ENCODE measurements around the gene ACOT11.

The ACOT11 gene

GRCh38 chr1:54607821-54608565 lies 60.0 kb downstream of the ACOT11 start:
- H3K36me3 ChIP-seq (ENCODE audit: insufficient read depth, low read length), result no peaks in the 10 kb centered on the region
- no peaks in the 10 kb centered on the region for H3K27me3 ChIP-seq (ENCODE audit: control insufficient read depth, insufficient read depth, low read length)
- no peak overlapping the region for H3K4me2 ChIP-seq (ENCODE audit: low read length)
- H3K9ac ChIP-seq (ENCODE audit: low read depth, low read length), result no peak overlapping the region
- H3K9me3 ChIP-seq (replicated peaks; ENCODE audit: low read length), result no peaks in the 10 kb centered on the region
- H3K4me1 ChIP-seq (ENCODE audit: control insufficient read depth, insufficient read depth, low read length), result no peaks in the 10 kb centered on the region
- H3K4me3 ChIP-seq (ENCODE audit: low read length), result no peak overlapping the region

DNA sequence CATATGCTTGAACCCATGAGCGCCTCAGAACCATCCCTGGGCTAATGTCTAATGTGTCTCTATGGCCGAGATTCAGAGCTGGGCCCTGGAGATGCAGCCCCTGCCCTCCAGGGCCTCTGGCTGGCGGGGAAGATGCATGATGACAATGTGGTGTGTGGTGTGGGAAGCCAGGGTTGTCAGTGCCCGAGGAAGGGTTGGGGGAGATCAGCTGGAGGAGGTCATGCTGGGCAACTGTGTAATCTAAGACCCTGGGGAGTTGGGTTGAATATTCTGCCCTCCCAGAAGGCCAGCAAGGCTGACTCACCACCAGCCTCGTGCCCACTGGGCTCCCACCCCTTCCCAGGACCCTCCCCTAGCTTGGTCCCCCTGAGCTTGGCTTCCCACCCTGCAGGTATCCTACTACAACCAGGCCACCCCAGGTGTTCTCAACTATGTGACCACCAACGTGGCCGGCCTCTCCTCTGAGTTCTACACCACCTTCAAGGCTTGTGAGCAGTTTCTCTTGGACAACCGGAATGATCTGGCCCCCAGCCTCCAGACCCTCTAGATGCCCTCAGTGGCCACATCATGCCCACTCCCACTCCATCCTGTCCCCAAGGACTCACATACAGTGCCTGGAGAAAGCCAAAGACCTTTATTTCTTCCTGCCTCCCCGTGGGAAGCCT lies 60.7 kb downstream of the ACOT11 start:
- Histone ChIP-seq H3K9me3 (replicated peaks; ENCODE audit: low read length) (no peaks in the 10 kb centered on the region), H3K27me3 (ENCODE audit: control insufficient read depth, insufficient read depth, low read length) (no peaks in the 10 kb centered on the region), H3K4me1 (ENCODE audit: control insufficient read depth, insufficient read depth, low read length) (no peaks in the 10 kb centered on the region), H3K4me3 (ENCODE audit: low read length) (no peak overlapping the region), H3K9ac (ENCODE audit: low read depth, low read length) (no peak overlapping the region), H3K36me3 (ENCODE audit: insufficient read depth, low read length) (no peaks in the 10 kb centered on the region), H3K4me2 (ENCODE audit: low read length) (no peak overlapping the region)

- H3K9ac ChIP-seq (ENCODE audit: low read depth, low read length), result no peak overlapping the region
- no peak overlapping the region for H3K4me3 ChIP-seq (ENCODE audit: low read length)
- H3K9me3 ChIP-seq (replicated peaks; ENCODE audit: low read length), result no peaks in the 10 kb centered on the region
- H3K36me3 ChIP-seq (ENCODE audit: insufficient read depth, low read length), result no peaks in the 10 kb centered on the region
- H3K27me3 ChIP-seq (ENCODE audit: control insufficient read depth, insufficient read depth, low read length), result peaks cover 2% of the 10 kb centered on the region
- no peaks in the 10 kb centered on the region for H3K4me1 ChIP-seq (ENCODE audit: control insufficient read depth, insufficient read depth, low read length)
- H3K4me2 ChIP-seq (ENCODE audit: low read length), result no peak overlapping the region
Measured at GRCh38 chr1:54609301-54609921, 61.4 kb downstream of the ACOT11 start.

DNA sequence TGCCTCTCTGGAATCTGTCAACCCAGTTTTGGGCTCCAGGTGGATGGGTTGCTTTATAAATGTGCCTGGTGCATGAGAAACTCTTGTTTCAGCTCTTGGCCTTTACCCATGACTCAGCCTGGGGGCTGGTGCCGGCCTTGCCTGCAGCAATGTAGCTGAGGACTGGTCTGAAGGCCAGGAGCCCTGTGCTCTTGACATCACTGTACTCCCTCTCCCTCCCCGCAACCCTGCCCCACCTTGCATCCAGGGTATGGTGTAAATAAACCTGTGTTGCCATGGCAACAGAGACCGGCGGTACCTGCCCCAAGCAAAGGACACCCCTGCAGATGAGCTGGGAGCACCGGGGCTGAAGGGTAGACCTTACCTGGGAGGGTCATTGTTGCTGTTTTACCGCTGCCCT lies 62.0 kb downstream of the ACOT11 start:
- Histone ChIP-seq H3K9ac (ENCODE audit: low read depth, low read length) (no peak overlapping the region), H3K36me3 (ENCODE audit: insufficient read depth, low read length) (no peaks in the 10 kb centered on the region), H3K27me3 (ENCODE audit: control insufficient read depth, insufficient read depth, low read length) (peaks cover 9% of the 10 kb centered on the region), H3K4me3 (ENCODE audit: low read length) (no peak overlapping the region), H3K4me1 (ENCODE audit: control insufficient read depth, insufficient read depth, low read length) (no peaks in the 10 kb centered on the region), H3K4me2 (ENCODE audit: low read length) (no peak overlapping the region), H3K9me3 (replicated peaks; ENCODE audit: low read length) (no peaks in the 10 kb centered on the region)

GRCh38 chr1:54610601-54611580 lies 62.9 kb downstream of the ACOT11 start:
- no peak overlapping the region for H3K4me2 ChIP-seq (ENCODE audit: low read length)

DNA sequence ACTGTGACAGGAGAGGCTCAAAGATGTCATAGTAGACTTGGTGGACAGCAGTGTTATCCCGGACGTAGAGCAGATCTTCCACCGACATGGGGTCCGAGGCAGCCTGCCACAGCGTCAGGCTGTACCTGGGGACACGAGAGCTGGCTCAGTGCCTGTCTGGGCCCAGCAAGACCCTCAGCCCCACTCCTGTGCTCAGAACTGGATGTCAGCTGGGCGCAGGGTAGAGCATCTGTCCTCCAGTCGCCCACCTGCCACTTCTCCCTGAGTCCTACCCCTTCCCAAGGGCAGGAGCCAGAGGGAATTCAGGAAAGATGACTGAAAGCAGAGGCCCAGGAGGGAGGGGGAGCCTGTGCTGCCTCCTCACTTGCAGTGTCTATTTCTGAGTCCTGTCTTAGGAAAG lies 63.6 kb downstream of the ACOT11 start:
- no peaks in the 10 kb centered on the region for H3K9me3 ChIP-seq (replicated peaks; ENCODE audit: low read length)
- no peak overlapping the region for H3K9ac ChIP-seq (ENCODE audit: low read depth, low read length)
- H3K4me2 ChIP-seq (ENCODE audit: low read length), result no peak overlapping the region
- no peaks in the 10 kb centered on the region for H3K36me3 ChIP-seq (ENCODE audit: insufficient read depth, low read length)
- H3K4me1 ChIP-seq (ENCODE audit: control insufficient read depth, insufficient read depth, low read length), result no peaks in the 10 kb centered on the region
- peaks cover 14% of the 10 kb centered on the region for H3K27me3 ChIP-seq (ENCODE audit: control insufficient read depth, insufficient read depth, low read length)
- no peak overlapping the region for H3K4me3 ChIP-seq (ENCODE audit: low read length)

More at GRCh38 chr1:54610601-54611580, 62.9 kb downstream of the ACOT11 start:
- no peak overlapping the region for H3K4me3 ChIP-seq (ENCODE audit: low read length)
- no peak overlapping the region for H3K9ac ChIP-seq (ENCODE audit: low read depth, low read length)
- H3K36me3 ChIP-seq (ENCODE audit: insufficient read depth, low read length), result no peaks in the 10 kb centered on the region
- H3K27me3 ChIP-seq (ENCODE audit: control insufficient read depth, insufficient read depth, low read length), result peaks cover 14% of the 10 kb centered on the region
- H3K9me3 ChIP-seq (replicated peaks; ENCODE audit: low read length), result no peaks in the 10 kb centered on the region
- H3K4me1 ChIP-seq (ENCODE audit: control insufficient read depth, insufficient read depth, low read length), result no peaks in the 10 kb centered on the region

GRCh38 chr1:54614024-54614423 lies 66.0 kb downstream of the ACOT11 start:
- H3K4me3 ChIP-seq (ENCODE audit: low read length), result no peak overlapping the region
- no peaks in the 10 kb centered on the region for H3K4me1 ChIP-seq (ENCODE audit: control insufficient read depth, insufficient read depth, low read length)

DNA sequence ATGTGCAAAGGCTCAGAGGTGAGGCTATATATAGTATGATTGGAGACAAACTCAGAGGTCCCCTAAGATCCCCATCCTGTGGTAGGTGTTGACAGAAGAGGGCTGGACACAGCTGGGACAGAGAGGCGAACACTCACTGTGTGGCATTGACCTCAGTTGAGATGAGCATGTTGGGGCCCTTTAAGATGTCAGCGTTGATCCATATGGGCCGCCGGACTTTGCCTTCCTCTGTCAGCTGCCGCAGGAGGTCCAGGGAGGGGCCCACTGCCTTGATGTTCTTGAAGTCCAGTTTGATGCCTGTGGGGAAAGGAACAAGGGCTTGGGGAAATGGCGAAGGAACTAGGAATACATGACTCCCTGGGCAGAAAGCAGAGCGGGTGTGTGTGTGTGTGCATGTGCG lies 66.5 kb downstream of the ACOT11 start:
- H3K4me3 ChIP-seq (ENCODE audit: low read length), result no peak overlapping the region
- no peaks in the 10 kb centered on the region for H3K36me3 ChIP-seq (ENCODE audit: insufficient read depth, low read length)
- H3K4me1 ChIP-seq (ENCODE audit: control insufficient read depth, insufficient read depth, low read length), result no peaks in the 10 kb centered on the region
- no peak overlapping the region for H3K4me2 ChIP-seq (ENCODE audit: low read length)
- no peaks in the 10 kb centered on the region for H3K9me3 ChIP-seq (replicated peaks; ENCODE audit: low read length)
- H3K9ac ChIP-seq (ENCODE audit: low read depth, low read length), result no peak overlapping the region
- H3K27me3 ChIP-seq (ENCODE audit: control insufficient read depth, insufficient read depth, low read length), result peaks cover 23% of the 10 kb centered on the region

More at GRCh38 chr1:54614024-54614423, 66.0 kb downstream of the ACOT11 start:
- Histone ChIP-seq H3K9me3 (replicated peaks; ENCODE audit: low read length) (no peaks in the 10 kb centered on the region), H3K4me2 (ENCODE audit: low read length) (no peak overlapping the region), H3K36me3 (ENCODE audit: insufficient read depth, low read length) (no peaks in the 10 kb centered on the region), H3K9ac (ENCODE audit: low read depth, low read length) (no peak overlapping the region), H3K27me3 (ENCODE audit: control insufficient read depth, insufficient read depth, low read length) (peaks cover 23% of the 10 kb centered on the region)

GRCh38 chr1:54615531-54616279 lies 67.7 kb downstream of the ACOT11 start:
- Histone ChIP-seq H3K9me3 (replicated peaks; ENCODE audit: low read length) (no peaks in the 10 kb centered on the region), H3K4me3 (ENCODE audit: low read length) (no peak overlapping the region), H3K4me2 (ENCODE audit: low read length) (no peak overlapping the region), H3K9ac (ENCODE audit: low read depth, low read length) (no peak overlapping the region), H3K27me3 (ENCODE audit: control insufficient read depth, insufficient read depth, low read length) (peaks cover 25% of the 10 kb centered on the region), H3K4me1 (ENCODE audit: control insufficient read depth, insufficient read depth, low read length) (no peaks in the 10 kb centered on the region), H3K36me3 (ENCODE audit: insufficient read depth, low read length) (no peaks in the 10 kb centered on the region)

DNA sequence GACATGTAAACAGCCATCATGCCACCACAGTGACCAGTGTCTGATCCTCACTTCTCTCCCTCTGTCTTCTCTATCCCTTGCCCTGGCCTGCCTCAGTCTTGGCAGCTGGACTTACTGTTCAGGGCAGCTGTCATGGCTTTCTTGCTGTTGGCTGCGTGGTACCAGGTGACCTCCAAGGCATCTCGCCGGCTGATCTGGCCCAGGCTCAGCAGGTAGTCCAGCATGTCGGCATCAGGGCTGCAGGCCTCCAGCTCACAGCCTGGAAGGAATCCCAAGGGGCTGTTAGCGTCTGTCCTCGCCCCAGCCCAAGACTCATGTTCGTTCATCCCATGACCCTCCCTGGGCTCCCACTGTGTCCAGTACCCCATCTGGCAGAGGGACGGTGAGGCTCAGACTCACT lies 71.7 kb downstream of the ACOT11 start:
- no peak overlapping the region for H3K4me2 ChIP-seq (ENCODE audit: low read length)
- H3K4me3 ChIP-seq (ENCODE audit: low read length), result no peak overlapping the region
- no peaks in the 10 kb centered on the region for H3K36me3 ChIP-seq (ENCODE audit: insufficient read depth, low read length)
- peaks cover 30% of the 10 kb centered on the region for H3K27me3 ChIP-seq (ENCODE audit: control insufficient read depth, insufficient read depth, low read length)
- H3K9ac ChIP-seq (ENCODE audit: low read depth, low read length), result no peak overlapping the region
- no peaks in the 10 kb centered on the region for H3K4me1 ChIP-seq (ENCODE audit: control insufficient read depth, insufficient read depth, low read length)
- no peaks in the 10 kb centered on the region for H3K9me3 ChIP-seq (replicated peaks; ENCODE audit: low read length)
